Cerebellar cortex (tissue), 1 donor: ENCODE results near the gene NUDCD3.
"Not testable (repeated sequence)": the region's sequence is repeated elsewhere in the genome, so short reads cannot be mapped to it uniquely, and the experiment has no call there.

ENCODE experiments used
- DNase-seq: peaks from one replicate; pipeline ENCODE4 v3.0.0-alpha.2; 2015; ENCODE audit warnings: low spot score

Gene NUDCD3

GRCh38 chr7:44517175-44517574 lies 26.7 kb upstream of the NUDCD3 start:
- DNase-seq = no peak

GRCh38 chr7:44515590-44516268 lies 25.3 kb upstream of the NUDCD3 start:
- no peak for DNase-seq

- DNase-seq = no peak
These were observed 22.3 kb upstream of the NUDCD3 start for GRCh38 chr7:44512736-44513135.

- no peak for DNase-seq
These were observed 21.5 kb upstream of the NUDCD3 start for GRCh38 chr7:44511863-44512468.

GRCh38 chr7:44511236-44511635 lies 20.8 kb upstream of the NUDCD3 start:
- no peak for DNase-seq

- no peak for DNase-seq
These were observed 18.0 kb upstream of the NUDCD3 start for GRCh38 chr7:44508328-44509030.

GRCh38 chr7:44506592-44507288 lies 16.3 kb upstream of the NUDCD3 start:
- DNase-seq = not testable (repeated sequence)

- no peak for DNase-seq
These were observed 15.1 kb upstream of the NUDCD3 start for GRCh38 chr7:44505595-44505994.

GRCh38 chr7:44498230-44498954 lies 7.9 kb upstream of the NUDCD3 start:
- no peak for DNase-seq

- no peak for DNase-seq
These were observed 6.9 kb upstream of the NUDCD3 start for GRCh38 chr7:44497155-44498027.

- DNase-seq = no peak
These were observed 5.9 kb upstream of the NUDCD3 start for GRCh38 chr7:44496385-44496784.

- no peak for DNase-seq
These were observed 4.5 kb upstream of the NUDCD3 start for GRCh38 chr7:44494960-44495359.

GRCh38 chr7:44491229-44491628 lies 771 bp upstream of the NUDCD3 start:
- DNase-seq = no peak

- DNase-seq = no peak
These were observed 505 bp downstream of the NUDCD3 start for GRCh38 chr7:44489955-44490350.

GRCh38 chr7:44488955-44489354 lies 1.5 kb downstream of the NUDCD3 start:
- no peak for DNase-seq

GRCh38 chr7:44486693-44487092 lies 3.8 kb downstream of the NUDCD3 start:
- no peak for DNase-seq

- DNase-seq = no peak
These were observed 4.5 kb downstream of the NUDCD3 start for GRCh38 chr7:44486001-44486400.

- DNase-seq = no peak
These were observed 5.8 kb downstream of the NUDCD3 start for GRCh38 chr7:44484482-44485313.

GRCh38 chr7:44482502-44483485 lies 7.7 kb downstream of the NUDCD3 start:
- no peak for DNase-seq
